Activated CD4-positive, alpha-beta T cell treated with anti-CD3 and anti-CD28 coated beads, Interleukin-2, amount 50 U/mL, for 24 hours (primary cell): ENCODE data around the gene MAGEB5.
"Not testable (repeated sequence)": the region's sequence is repeated elsewhere in the genome, so short reads cannot be mapped to it uniquely, and the experiment has no call there.

ENCODE experiments used
- DNase-seq, 2 donors: peaks; one replicate each; pipeline ENCODE4 v3.0.0-alpha.2; 2020; ENCODE audit warnings: low read depth in 1 of 2, low spot score in 1 of 2

The MAGEB5 gene, protein sequence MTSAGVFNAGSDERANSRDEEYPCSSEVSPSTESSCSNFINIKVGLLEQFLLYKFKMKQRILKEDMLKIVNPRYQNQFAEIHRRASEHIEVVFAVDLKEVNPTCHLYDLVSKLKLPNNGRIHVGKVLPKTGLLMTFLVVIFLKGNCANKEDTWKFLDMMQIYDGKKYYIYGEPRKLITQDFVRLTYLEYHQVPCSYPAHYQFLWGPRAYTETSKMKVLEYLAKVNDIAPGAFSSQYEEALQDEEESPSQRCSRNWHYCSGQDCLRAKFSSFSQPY

DNA sequence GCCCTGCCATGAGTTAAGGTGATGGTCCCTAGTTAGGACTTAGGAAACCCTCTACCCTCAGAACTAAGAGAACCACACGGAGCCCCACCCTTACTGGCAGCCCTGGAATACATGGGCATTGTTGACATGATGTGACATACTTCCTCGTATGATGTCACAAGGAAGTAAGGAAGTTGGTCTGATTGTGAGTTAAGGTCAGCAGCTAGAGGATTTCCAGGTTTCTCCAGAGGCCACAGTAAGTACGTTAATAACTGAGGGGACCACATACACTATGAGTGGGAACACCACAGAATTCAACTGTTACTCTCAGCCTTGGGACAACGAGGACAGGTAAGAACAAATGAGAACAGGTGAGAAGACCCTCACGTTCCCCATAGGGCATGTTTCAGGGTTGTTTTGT is at the start of gene MAGEB5:
Gene MAGEB5 (plus strand): TSS at position 301 of the 400 bp plus-strand sequence. CDS start 1,133 bp downstream, outside the sequence.
- no peak for DNase-seq

DNA sequence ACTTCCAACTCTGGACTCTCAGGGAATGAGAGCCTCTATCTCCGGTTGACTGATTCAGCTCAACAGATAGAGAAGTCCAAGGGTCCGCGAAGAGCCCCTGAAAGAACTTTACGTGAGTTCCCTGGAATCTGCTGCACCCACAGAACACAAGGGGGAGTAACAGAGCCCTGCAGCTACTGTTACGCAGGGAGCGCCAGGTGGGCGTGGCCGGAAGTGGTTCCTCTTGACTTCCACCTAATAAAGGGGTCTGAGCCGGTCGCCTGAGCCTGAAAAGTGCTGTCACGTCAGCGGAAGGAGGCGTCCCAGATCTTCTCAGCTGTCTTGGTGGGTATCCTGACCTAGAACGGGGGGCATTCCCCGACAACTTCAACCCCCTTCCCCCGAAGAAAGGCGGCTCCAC is 23.8 kb upstream of the MAGEB5 start, which contains the start of gene MAGEB6:
Gene MAGEB6 (plus strand): TSS at position 237 of the 400 bp plus-strand sequence. CDS start 1,407 bp downstream, outside the sequence.
- DNase-seq: no peak

DNA sequence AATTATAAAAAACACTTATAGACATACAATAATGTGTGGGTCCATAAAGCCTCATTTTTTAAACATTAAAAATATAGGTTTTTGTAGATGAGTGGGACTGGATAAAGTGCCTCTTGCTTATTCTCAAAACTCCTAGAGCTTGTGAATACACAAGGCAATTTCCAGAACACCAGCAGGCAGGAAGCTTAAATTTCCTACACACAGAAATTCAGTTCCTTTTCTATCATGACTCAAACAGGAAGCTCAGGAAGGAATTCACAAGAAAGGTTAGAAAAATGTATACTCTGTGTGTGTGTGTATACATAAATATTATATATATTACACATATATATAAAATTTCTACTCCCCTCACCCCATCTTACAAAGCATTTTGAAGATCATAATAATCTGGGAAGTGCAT is 12.4 kb upstream of the MAGEB5 start:
- no peak for DNase-seq

DNA sequence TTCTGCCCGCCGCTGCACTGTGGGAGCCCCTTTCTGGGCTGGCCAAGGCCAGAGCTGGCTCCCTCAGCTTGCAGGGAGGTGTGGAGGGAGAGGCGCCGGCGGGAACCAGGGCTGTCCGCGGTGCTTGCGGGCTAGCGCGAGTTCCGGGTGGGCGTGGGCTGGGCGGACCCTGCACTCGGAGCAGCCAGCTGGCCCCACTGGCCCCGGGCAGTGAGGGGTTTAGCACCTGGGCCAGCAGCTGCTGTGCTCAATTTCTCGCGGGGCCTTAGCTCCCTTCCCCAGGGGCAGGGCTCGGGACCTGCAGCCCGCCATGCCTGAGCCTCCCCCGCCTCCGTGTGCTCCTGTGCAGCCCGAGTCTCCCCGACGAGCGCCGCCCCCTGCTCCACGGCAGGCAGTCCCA is 11.3 kb upstream of the MAGEB5 start:
- DNase-seq: not testable (repeated sequence)

DNA sequence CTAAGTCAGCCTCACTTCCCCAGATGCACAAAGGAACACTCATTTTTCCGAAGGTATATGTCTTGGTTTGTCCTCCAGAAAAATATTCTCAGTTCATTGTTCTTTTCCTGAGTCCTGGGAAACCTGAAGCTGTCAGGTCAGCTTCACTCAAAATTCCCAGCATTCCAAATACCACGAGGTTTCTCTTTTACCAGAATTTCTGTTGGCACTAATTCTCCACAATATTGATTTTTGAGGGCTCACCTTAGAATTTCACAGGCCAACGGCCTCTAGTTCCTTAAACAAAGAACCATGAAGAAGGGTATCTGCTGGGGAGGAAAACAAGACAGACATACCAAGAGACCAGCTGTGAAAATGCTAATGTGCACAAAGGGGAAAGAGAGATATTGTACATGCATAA is 8.0 kb upstream of the MAGEB5 start:
- DNase-seq: no peak

DNA sequence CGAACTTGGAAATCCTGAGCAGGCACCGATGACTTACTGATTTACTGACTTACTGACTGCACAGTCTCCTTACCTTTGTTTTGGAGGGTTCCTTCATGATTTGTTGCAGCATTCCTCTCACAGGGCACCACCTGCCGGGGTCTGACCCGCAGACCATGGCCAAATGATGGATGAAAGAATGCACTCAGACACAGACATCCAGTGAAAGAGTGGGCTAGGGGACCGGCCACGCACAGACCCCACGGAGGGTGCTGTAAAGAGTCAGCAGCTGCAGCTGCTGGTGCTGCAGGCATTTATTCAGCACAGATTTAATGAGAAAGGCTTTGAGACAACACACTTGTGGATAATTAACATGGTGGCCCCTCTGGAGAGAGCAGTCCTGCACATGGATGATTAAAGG is 3.4 kb downstream of the MAGEB5 start:
- DNase-seq: no peak

DNA sequence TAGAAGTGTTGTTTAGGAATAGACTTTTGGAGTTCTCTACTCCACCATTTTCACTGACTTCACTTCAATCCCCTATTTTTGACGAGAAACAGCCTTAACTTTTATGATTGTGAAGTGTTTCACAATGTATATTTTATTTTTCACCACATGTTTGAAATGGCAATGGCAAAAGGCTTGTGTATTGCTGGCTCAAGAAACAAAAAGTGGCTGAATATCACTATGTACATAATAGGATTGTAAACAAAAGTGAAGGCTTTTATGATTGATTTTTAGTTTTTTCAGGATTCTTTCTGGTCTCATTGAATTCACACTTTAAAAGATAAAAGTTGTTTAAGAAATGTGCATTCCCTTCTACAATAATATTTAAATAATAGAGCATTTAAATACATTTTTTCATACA is 18.2 kb downstream of the MAGEB5 start:
- no peak for DNase-seq

DNA sequence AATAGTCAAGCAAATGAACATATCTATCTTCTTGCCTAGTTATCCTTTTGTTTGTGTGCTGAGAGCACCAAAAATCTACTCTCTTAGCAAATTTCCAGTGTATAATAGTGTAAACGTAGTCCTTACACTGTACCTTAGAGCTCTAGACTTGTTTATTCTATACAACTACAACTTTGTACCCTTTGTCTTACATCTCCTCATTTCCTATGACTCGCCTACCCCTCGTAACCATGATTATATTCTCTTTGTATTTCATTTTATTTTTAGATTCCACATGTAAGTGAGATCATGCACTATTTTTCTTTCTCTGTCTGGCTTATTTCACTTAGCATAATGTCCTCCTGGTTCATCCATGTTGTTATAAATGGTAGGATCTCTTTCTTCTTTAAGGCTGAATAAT is 37.6 kb downstream of the MAGEB5 start:
- no peak for DNase-seq

DNA sequence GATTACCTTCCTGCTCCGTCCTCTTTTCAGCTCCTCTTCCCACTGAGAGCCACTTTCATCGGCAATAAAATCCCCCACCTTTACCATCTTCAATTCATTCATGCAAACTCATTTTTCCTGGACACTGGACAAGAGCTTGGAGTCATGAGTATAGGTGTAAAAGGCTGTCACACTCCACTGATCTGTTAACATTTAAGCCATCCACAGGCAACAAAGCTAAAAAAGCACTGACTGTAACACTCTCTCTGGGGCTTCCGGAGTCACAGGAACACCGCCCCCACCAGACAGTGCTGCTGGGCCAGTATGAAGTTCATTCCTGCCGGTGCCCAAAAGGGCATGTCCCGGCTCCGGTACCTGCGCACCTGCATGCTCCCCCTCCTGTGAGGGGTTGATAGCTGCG is 38.5 kb downstream of the MAGEB5 start:
- no peak for DNase-seq

DNA sequence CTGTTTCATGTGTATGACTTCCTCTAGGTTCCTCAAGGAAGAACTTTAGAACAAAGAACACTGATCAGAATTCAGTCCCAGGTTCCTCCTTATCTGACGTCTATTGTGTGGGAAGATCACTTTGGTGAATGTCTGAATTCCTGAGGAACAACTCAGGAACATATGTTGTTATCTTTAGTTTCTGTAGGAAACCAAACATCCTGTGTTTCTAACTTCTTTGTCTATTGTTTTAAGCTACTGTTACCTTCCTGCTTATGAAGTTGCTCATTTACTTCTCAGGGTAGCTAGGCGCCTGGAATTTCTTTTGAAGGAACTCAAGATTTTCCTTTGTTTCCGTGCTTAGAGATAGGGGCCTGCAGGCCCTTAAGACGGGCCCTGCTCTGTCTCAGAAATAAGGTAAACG is 46.2 kb downstream of the MAGEB5 start:
- DNase-seq: no peak
